ENCODE results near the gene XYLT1. TPM values are rescaled to one million over a fixed set of nuclear protein-coding genes. Genes with fewer than 3 reads are reported as not detected.

The XYLT1 gene
- total RNA-seq, 2 donors from 2014 or later: 5.1 to 19.3 TPM

GRCh38 chr16:17134586-17134985 lies 336.2 kb downstream of the XYLT1 start:
- DNase-seq (ENCODE audit: low spot score): no peak
- TF ChIP-seq POLR2A (IDR thresholded peaks at IDR 0.05) (no peak), POLR2AphosphoS5 (IDR thresholded peaks at IDR 0.05) (no peak), CTCF (IDR thresholded peaks at IDR 0.05) (no peak)
- Histone ChIP-seq H3K9me3 (no peaks in the 10 kb centered on the region), H3K4me1 (replicated peaks) (no peaks in the 10 kb centered on the region), H3K36me3 (no peaks in the 10 kb centered on the region), H3K4me3 (no peak overlapping the region), H3K27me3 (replicated peaks; ENCODE audit: insufficient read depth) (no peaks in the 10 kb centered on the region), H3K27ac (no peak overlapping the region)
- intact Hi-C loops (cut with DNase I): no loop called here
- 92% methylated on average over 10 of the region's 10 CpGs for WGBS

GRCh38 chr16:17133851-17134250 lies 336.9 kb downstream of the XYLT1 start:
- intact Hi-C loops (cut with DNase I): no loop called here
- DNase-seq (ENCODE audit: low spot score): no peak
- H3K9me3 ChIP-seq: no peaks in the 10 kb centered on the region
- no peak overlapping the region for H3K27ac ChIP-seq
- 87% methylated on average over 5 of the region's 5 CpGs for WGBS
- no peak overlapping the region for H3K4me3 ChIP-seq
- H3K4me1 ChIP-seq (replicated peaks): no peaks in the 10 kb centered on the region
- no peaks in the 10 kb centered on the region for H3K36me3 ChIP-seq
- no peak for TF ChIP-seq CTCF (IDR thresholded peaks at IDR 0.05)
- no peak for TF ChIP-seq POLR2A (IDR thresholded peaks at IDR 0.05)
- H3K27me3 ChIP-seq (replicated peaks; ENCODE audit: insufficient read depth): no peaks in the 10 kb centered on the region

GRCh38 chr16:17131351-17131750 lies 339.4 kb downstream of the XYLT1 start:
- no peak overlapping the region for H3K4me3 ChIP-seq
- intact Hi-C loops (cut with DNase I): no loop called here
- no peaks in the 10 kb centered on the region for H3K9me3 ChIP-seq
- no peaks in the 10 kb centered on the region for H3K4me1 ChIP-seq (replicated peaks)
- H3K27ac ChIP-seq: no peak overlapping the region
- WGBS: 96% methylated on average over 6 of the region's 6 CpGs
- no peak for DNase-seq (ENCODE audit: low spot score)
- no peaks in the 10 kb centered on the region for H3K27me3 ChIP-seq (replicated peaks; ENCODE audit: insufficient read depth)
- no peaks in the 10 kb centered on the region for H3K36me3 ChIP-seq
- no peak for TF ChIP-seq POLR2A (IDR thresholded peaks at IDR 0.05)
- no peak for TF ChIP-seq CTCF (IDR thresholded peaks at IDR 0.05)
- no peak for TF ChIP-seq POLR2AphosphoS5 (IDR thresholded peaks at IDR 0.05)

- no peaks in the 10 kb centered on the region for H3K27me3 ChIP-seq (replicated peaks; ENCODE audit: insufficient read depth)
- 92% methylated on average over 6 of the region's 6 CpGs for WGBS
- H3K4me3 ChIP-seq: no peak overlapping the region
- TF ChIP-seq POLR2AphosphoS5 (IDR thresholded peaks at IDR 0.05) (no peak), CTCF (IDR thresholded peaks at IDR 0.05) (no peak), POLR2A (IDR thresholded peaks at IDR 0.05) (no peak)
- DNase-seq (ENCODE audit: low spot score): no peak
- H3K9me3 ChIP-seq: no peaks in the 10 kb centered on the region
- intact Hi-C loops (cut with DNase I): no loop called here
- no peak overlapping the region for H3K27ac ChIP-seq
- H3K4me1 ChIP-seq (replicated peaks): no peaks in the 10 kb centered on the region
- H3K36me3 ChIP-seq: no peaks in the 10 kb centered on the region
Measured at GRCh38 chr16:17130733-17131132, 340.0 kb downstream of the XYLT1 start.

GRCh38 chr16:17129971-17130370 lies 340.8 kb downstream of the XYLT1 start:
- Histone ChIP-seq H3K27me3 (replicated peaks; ENCODE audit: insufficient read depth) (no peaks in the 10 kb centered on the region), H3K27ac (no peak overlapping the region), H3K4me1 (replicated peaks) (no peaks in the 10 kb centered on the region), H3K9me3 (no peaks in the 10 kb centered on the region), H3K4me3 (no peak overlapping the region), H3K36me3 (no peaks in the 10 kb centered on the region)
- intact Hi-C loops (cut with DNase I): no loop called here
- TF ChIP-seq CTCF (IDR thresholded peaks at IDR 0.05) (no peak), POLR2AphosphoS5 (IDR thresholded peaks at IDR 0.05) (peak; percentile 8)
- DNase-seq (ENCODE audit: low spot score): peak; percentile 38
- 54% methylated on average over 5 of the region's 5 CpGs for WGBS
